ENCODE measurements around the gene IREB2.
"Not testable (repeated sequence)": the region's sequence is repeated elsewhere in the genome, so short reads cannot be mapped to it uniquely, and the experiment has no call there.

The IREB2 gene

GRCh38 chr15:78437762-78438618 is at the start of gene IREB2:
TSS of gene IREB2 (plus strand) at chr15:78438216. CDS start at chr15:78438338, 122 bp downstream.
- DNase-seq: peak; percentile 99

- DNase-seq: no peak
Observed at GRCh38 chr15:78388865-78389264, 49.2 kb upstream of the IREB2 start.

- DNase-seq: no peak
Observed at GRCh38 chr15:78389322-78389721, 48.7 kb upstream of the IREB2 start.

GRCh38 chr15:78389738-78390137 is 48.3 kb upstream of the IREB2 start:
- DNase-seq: no peak

- DNase-seq: no peak
Observed at GRCh38 chr15:78390242-78390641, 47.8 kb upstream of the IREB2 start.

DNA sequence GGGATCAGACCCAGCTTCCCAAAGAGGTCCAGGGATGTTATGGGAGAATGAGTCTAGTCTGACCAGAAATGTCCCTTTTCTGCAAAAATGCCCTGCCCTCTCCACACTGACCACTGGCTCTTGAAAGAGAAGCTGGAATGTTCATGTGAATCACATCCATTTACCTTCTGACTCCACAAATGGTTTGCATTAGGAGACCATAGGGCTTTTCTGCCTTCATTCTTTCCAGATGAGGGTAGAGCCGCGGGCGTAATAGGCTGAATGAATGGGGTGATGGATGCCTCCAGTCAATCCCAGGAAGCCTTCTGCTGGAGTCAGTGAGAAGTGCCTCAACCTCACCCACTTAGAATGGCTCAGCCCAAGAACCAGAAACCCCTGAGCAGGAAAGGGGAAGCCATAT is 47.2 kb upstream of the IREB2 start:
- DNase-seq: no peak

GRCh38 chr15:78391781-78392180 is 46.2 kb upstream of the IREB2 start:
- no peak for DNase-seq

DNA sequence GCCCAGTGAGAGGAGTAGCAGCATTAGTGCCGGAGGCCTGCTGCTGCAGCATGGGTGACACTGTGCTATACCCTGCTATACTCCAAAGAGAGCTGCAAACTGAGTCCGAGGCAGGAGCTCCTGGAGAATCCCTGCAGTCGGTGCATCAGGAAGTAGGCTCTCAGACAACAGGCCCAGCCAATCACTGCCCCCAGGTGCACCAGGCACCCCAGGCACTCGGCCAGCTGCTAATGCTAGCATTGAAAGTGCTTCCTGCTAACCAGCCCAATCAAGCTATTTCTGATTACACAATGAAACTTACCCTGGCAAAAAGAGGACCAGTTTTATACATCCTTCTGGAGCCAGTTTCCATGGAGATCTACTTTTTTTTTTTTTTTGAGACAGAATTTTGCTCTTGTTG is 45.6 kb upstream of the IREB2 start:
- no peak for DNase-seq

- no peak for DNase-seq
Observed at GRCh38 chr15:78393137-78393536, 44.9 kb upstream of the IREB2 start.

GRCh38 chr15:78394026-78394425 is 44.0 kb upstream of the IREB2 start:
- no peak for DNase-seq

DNA sequence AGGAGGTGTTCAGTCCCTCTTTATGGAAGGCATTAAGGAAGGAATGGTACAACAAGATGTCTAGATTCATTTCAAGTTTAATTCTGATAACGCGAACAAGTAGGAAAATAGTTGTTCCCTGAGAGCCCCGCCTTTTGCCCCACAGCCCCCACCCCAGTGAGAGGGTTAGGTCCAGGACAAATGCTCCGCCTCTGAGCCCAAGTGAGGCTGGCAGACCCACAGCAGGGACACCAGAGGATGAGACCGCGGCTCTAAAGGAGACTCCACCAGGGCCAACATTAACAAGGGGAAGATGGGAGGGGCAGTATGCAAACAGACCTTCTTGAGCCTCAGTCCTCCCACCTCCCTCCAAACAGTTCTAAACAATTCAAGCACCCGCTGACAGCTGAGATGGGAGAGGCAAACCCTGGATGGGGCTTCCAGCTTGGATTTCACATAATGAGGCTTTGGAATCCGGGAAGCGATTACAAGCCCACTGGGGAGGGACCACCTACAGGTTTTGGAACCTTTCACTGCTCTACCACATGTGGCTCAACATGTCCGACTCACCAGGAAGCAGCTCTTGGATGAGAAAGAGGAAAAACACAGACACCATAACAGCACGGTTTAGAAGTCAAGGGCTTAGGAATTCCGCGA is 42.9 kb upstream of the IREB2 start:
- no peak for DNase-seq

DNA sequence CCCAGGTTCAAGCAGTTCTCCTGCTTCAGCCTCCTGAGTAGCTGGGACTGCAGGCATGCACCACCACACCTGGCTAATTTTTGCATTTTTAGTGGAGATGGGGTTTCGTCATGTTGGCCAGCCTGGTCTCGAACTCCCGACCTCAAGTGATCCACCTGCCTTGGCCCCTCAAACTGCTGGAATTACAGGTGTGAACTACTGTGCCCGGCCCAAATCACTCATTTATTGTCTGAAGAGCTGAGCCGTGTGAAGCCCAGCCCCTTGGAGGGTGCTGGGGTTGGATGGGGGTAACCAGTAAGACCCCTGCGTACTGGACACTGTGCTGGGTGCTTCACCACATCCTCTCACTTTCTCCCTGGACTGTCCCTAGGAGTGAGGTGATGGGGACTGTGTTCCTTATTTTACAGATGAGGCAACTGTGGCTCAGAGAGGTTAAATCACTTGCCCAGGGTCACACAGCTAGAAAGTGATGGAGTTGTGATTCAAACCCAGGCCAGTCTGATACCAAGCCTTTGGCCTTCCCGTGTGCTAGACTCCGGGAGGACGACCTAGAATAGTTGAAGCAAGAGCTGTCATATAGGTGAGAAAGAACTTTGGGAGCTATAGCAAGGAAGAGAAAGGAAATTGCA is 41.7 kb upstream of the IREB2 start:
- no peak for DNase-seq

GRCh38 chr15:78396976-78397375 is 41.0 kb upstream of the IREB2 start:
- DNase-seq: peak; percentile 35

DNA sequence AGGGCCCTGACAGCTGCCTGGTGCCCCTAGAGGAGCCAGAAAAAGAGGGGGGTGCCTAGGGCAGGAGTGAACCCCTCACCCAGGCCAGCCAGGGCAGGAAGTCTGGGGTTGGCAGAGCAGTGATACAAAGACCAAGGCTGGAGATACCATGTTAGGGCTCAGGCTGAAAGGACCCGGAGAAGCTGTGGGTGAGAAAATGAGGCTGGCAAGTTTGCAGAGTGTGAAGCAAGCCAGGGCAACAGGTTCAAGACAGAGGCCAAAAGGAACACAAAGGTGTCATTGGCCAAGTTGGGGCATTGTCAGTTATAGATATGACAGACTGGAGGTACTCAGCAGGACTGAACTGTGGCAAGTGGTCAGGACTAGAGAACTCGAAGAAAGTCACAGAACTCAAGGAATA is 40.6 kb upstream of the IREB2 start:
- no peak for DNase-seq

- no peak for DNase-seq
Observed at GRCh38 chr15:78398076-78398825, 39.8 kb upstream of the IREB2 start.

DNA sequence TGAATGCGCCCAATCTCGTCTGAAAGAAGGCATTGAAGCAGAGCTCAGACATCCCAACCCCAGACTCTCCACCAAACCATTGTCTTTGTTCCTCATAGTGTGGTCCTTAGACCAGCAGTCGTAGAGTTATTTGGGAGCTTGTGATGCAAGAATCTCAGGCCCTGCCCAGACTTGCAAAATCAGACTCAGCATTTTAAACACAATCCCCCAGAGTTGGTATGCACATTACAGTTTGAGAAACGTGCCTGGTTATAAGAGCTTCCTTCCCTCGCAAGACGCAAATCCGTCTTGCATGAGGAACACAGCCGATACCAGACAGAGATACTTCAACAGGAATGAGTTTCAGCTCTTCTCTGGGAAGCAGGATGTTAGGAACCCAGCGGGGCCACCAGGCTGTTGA is 38.9 kb upstream of the IREB2 start:
- no peak for DNase-seq

DNA sequence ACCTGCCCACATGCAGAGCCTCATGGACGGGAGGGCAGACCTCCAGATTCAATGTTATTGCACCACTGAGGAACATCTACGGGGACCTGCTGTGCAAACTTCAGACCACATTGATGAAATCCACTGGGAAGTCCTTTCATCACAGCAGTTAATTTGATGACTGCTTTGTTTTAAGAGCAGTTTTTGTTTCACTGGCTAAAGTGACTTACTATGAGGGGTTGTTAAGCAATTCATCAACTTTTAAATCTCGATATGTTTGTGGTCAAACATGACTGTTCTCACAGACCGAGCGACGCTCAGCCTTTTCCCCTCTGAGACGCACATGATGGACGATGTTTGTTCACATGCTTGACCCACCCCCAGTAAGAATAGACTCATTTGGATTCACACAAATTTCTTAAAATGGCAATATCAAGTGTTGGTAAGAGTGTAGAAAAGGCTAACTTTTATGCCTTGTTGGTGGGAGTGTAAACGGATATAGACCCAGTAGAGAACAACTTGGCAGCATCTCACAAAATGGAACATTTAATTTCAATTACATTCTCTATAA is 35.9 kb upstream of the IREB2 start:
- no peak for DNase-seq

DNA sequence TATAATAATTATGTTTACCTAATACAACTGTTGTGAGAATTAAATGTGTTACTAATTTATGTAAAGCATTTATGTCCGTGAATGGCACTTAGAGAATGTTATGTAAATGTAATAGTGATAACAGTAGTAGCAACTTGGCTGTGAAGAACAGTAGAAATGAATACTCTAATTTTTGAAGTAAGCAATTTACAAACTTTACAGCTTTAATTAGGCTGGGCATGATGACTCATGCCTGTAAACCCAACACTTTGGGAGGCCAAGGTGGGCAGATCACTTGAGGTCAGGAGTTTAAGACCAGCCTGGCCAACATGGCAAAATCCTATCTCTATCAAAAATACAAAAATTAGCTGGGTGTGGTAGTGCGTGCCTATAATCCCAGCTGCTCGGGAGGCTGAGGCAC is 33.9 kb upstream of the IREB2 start:
- no peak for DNase-seq

- DNase-seq: not testable (repeated sequence)
Observed at GRCh38 chr15:78404796-78405195, 33.2 kb upstream of the IREB2 start.

GRCh38 chr15:78405336-78405924 is 32.6 kb upstream of the IREB2 start:
- DNase-seq: no peak

- no peak for DNase-seq
Observed at GRCh38 chr15:78406016-78406585, 31.9 kb upstream of the IREB2 start.

All from NCI-H82 (cell line).